LoVo (cell line): Measurements from ENCODE around the gene KAT5.
A peak's percentile ranks its signal among the peaks of the same experiment; 100 is the strongest.
"Not testable (repeated sequence)": the region's sequence is repeated elsewhere in the genome, so short reads cannot be mapped to it uniquely, and the experiment has no call there.

Experiments used
- DNase-seq: peaks from one replicate; pipeline ENCODE4 v3.0.0-alpha.2; 2016; ENCODE audit warnings: low spot score

Gene KAT5

GRCh38 chr11:65711785-65712632, at the start of gene KAT5:
KAT5 (plus strand) TSS chr11:65712252; CDS start chr11:65712268, 16 bp downstream.
- peak; percentile 99 for DNase-seq

- DNase-seq: peak; percentile 96
Measured at GRCh38 chr11:65662799-65663638, 49.0 kb upstream of the KAT5 start, which contains the start of gene RELA. RELA (minus strand) TSS chr11:65662916; CDS start chr11:65662832, 84 bp downstream.

GRCh38 chr11:65663639-65664200, 48.3 kb upstream of the KAT5 start:
- peak; percentile 32 for DNase-seq

GRCh38 chr11:65672180-65672860, 39.7 kb upstream of the KAT5 start:
- no peak for DNase-seq

- DNase-seq: no peak
Measured at GRCh38 chr11:65672982-65673381, 39.1 kb upstream of the KAT5 start.

GRCh38 chr11:65680192-65680743, 31.8 kb upstream of the KAT5 start:
- no peak for DNase-seq

- DNase-seq: not testable (repeated sequence)
Measured at GRCh38 chr11:65683480-65683879, 28.6 kb upstream of the KAT5 start.

- DNase-seq: no peak
Measured at GRCh38 chr11:65685981-65686380, 26.1 kb upstream of the KAT5 start.

- not testable (repeated sequence) for DNase-seq
Measured at GRCh38 chr11:65691847-65692246, 20.2 kb upstream of the KAT5 start.

- DNase-seq: no peak
Measured at GRCh38 chr11:65692367-65692766, 19.7 kb upstream of the KAT5 start.

- peak; percentile 49 for DNase-seq
Measured at GRCh38 chr11:65695459-65696241, 16.4 kb upstream of the KAT5 start.

- no peak for DNase-seq
Measured at GRCh38 chr11:65696802-65697552, 15.1 kb upstream of the KAT5 start.

- DNase-seq: no peak
Measured at GRCh38 chr11:65698205-65698604, 13.8 kb upstream of the KAT5 start.

- DNase-seq: no peak
Measured at GRCh38 chr11:65699306-65699705, 12.7 kb upstream of the KAT5 start.

- DNase-seq: no peak
Measured at GRCh38 chr11:65700399-65700798, 11.7 kb upstream of the KAT5 start.

GRCh38 chr11:65701686-65702085, 10.4 kb upstream of the KAT5 start:
- DNase-seq: no peak

- no peak for DNase-seq
Measured at GRCh38 chr11:65703846-65704245, 8.2 kb upstream of the KAT5 start.

GRCh38 chr11:65706303-65706763, 5.7 kb upstream of the KAT5 start:
- DNase-seq: peak; percentile 29

- not testable (repeated sequence) for DNase-seq
Measured at GRCh38 chr11:65707002-65707401, 5.0 kb upstream of the KAT5 start.

- DNase-seq: no peak
Measured at GRCh38 chr11:65708451-65708850, 3.6 kb upstream of the KAT5 start.
